Psoas muscle (tissue), 8 donors: ENCODE measurements around the gene TMEM106A. TPM values are rescaled to one million over a fixed set of nuclear protein-coding genes. Genes with fewer than 3 reads are reported as not detected.

ENCODE experiments used
- ATAC-seq, 4 donors: fragments of 200-7000 bp; cut with Tn5 transposase; one replicate each; pipeline ENCODE4 v1.9.1; 2020; ENCODE audit warnings: moderate library complexity in 3 of 4, mild to moderate bottlenecking in 2 of 4
- DNase-seq, 2 donors: peaks; one replicate each; pipeline ENCODE4 v3.0.0-alpha.2; 2020
- H3K27ac ChIP-seq: fragments of 200-600 bp; one replicate; pipeline ENCODE4 v1.8.0; 2022
- H3K27me3 ChIP-seq, 3 donors: fragments of 200-600 bp in 1 of 3; one replicate each; pipeline versions ENCODE4 v1.6.1 to v1.8.0; 2013 to 2022; ENCODE audit warnings: low read length in 2 of 3, mild to moderate bottlenecking in 2 of 3, moderate library complexity in 1 of 3; ENCODE audit not compliant: insufficient read depth in 3 of 3
- H3K36me3 ChIP-seq, 2 donors: fragments of 200-600 bp in 1 of 2; one replicate each; pipeline versions ENCODE4 v1.6.1 to v1.8.0; 2013 to 2022; ENCODE audit warnings: low read depth in 1 of 2, mild to moderate bottlenecking in 1 of 2, moderate library complexity in 1 of 2; ENCODE audit not compliant: insufficient read depth in 1 of 2
- H3K4me1 ChIP-seq: fragments of 200-600 bp; one replicate; pipeline ENCODE4 v1.8.0; 2022
- H3K4me3 ChIP-seq: fragments of 200-600 bp; one replicate; pipeline ENCODE4 v1.8.0; 2022; ENCODE audit warnings: mild to moderate bottlenecking
- H3K9me3 ChIP-seq: fragments of 200-600 bp; one replicate; pipeline ENCODE4 v1.8.0; 2022
- WGBS, 3 donors: extraction: QIAGEN DNeasy Blood & Tissue Kit; methylation state at CpG; one replicate each; pipeline versions ENCODE4 v1.1.6 to v1.1.7; 2013; 5-methylcytosine and 5-hydroxymethylcytosine counted together
- intact Hi-C, 2 donors: fragments of 100-400 bp; cut with DNase I; formaldehyde crosslinking; loops; one replicate each; pipeline versions ENCODE4 v1.11.0 to v1.14.2; 2022
- polyA plus RNA-seq, 3 donors: library from polyadenylated mRNA; stranded (reverse); fragments of 200-250 nt; gene quantifications; one replicate each; pipeline ENCODE4 v1.2.3, GENCODE V29; 2013
- total RNA-seq, 4 donors: library from RNA; stranded (reverse); fragmentation: NEBNext Ultra II Directional in 2 of 4; extraction: Animal tissue kit (Norgen Biotek cat#: 25700) in 2 of 4; gene quantifications; one replicate each; pipeline versions ENCODE4 v1.2.1 to v1.2.4, GENCODE V29; 2021 to 2023
- TF ChIP-seq, protein P1 (sequence below): fragments of 200-600 bp; IDR thresholded peaks from one replicate; pipeline ENCODE4 v1.8.0; 2022; ENCODE audit warnings: antibody characterized with exemption
- donor health status: healthy with polysubstance abuse.
- donor health status: DM: no; HTN: no; CAD: no; lungs with moderate emphysema.
- donor health status: Bipolar disorder and iron deficiency.
- donor health status: healthy.
- donor health status: DM: yes; HTN: yes; CAD: no.
- donor health status: DM: no; HTN: no; CAD: no.
- donor health status: DM: no; HTN: no; CAD: no.
- donor health status: DM: yes; HTN: yes; CAD: no.

TMEM106A gene
- total and polyA plus RNA-seq, 7 donors: 0.21 to 3.4 (median 1.9) TPM

DNA sequence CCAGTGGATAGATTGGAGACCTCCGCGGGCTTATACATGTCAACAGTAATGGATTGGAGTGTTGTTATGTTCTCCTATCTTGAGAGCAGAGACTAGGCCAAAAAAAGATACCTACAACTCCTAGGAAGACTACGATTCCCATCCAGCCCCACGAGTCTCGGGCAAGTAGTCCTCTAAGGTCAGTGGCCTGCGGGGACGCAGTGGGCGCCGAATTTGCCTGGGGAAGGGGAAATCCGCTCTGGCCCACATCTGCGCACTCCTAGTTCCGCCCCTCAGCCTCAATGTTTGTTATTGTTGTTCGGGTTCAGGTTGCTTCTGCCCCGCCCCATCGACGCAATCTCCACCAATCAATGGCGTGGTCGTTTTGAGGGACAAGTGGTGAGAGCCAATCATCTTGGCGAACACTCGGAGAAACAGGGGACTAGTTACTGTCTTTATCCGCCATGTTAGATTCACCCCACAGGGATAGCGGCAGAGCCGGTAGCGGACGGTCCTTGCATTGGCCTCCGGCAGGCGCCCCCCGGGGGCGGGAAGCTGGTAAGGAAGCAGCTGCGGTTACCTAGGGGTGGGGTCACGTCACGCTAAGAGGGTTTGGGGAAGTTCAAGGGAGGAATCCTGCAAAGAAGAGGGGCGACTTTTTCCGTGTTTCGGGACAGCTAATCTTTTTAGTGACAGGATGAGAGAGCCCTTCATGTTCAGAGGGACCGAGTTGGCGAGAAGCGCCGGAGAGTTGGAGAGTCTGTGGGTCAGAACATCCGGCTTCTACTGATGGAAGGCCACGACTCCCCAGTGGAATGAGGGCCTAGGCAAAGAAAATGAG, 40.7 kb upstream of the TMEM106A start, which contains the start of gene NBR1:
Gene NBR1 (plus strand): TSS at position 449 of the 820 bp plus-strand sequence. CDS start 4,586 bp downstream, outside the sequence.
- peak within 1 kb of the TSS; percentile 91 for H3K27ac ChIP-seq
- intact Hi-C loops: loop anchor here (5.0 to 10.0 kb wide), 2 partner anchors 44 to 146 kb away; partner anchors contain the start of genes BRCA1 (in 2 of the 2), RND2 (in 1 of the 2) and VAT1 (in 1 of the 2)
- H3K9me3 ChIP-seq: no peaks in the 10 kb centered on the region
- peaks cover 0 to 19% of the 10 kb centered on the region in 2 donors for H3K36me3 ChIP-seq
- peak; percentile 91 to 93 (median 92) for ATAC-seq
- TF ChIP-seq, protein P1, sequence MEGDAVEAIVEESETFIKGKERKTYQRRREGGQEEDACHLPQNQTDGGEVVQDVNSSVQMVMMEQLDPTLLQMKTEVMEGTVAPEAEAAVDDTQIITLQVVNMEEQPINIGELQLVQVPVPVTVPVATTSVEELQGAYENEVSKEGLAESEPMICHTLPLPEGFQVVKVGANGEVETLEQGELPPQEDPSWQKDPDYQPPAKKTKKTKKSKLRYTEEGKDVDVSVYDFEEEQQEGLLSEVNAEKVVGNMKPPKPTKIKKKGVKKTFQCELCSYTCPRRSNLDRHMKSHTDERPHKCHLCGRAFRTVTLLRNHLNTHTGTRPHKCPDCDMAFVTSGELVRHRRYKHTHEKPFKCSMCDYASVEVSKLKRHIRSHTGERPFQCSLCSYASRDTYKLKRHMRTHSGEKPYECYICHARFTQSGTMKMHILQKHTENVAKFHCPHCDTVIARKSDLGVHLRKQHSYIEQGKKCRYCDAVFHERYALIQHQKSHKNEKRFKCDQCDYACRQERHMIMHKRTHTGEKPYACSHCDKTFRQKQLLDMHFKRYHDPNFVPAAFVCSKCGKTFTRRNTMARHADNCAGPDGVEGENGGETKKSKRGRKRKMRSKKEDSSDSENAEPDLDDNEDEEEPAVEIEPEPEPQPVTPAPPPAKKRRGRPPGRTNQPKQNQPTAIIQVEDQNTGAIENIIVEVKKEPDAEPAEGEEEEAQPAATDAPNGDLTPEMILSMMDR: no peak
- H3K27me3 ChIP-seq: no peaks in the 10 kb centered on the region
- peak; percentile 93 to 96 for DNase-seq
- 0% methylated on average over 41 of the region's 41 CpGs for WGBS, 3 donors
- H3K4me1 ChIP-seq: peaks cover 40% of the 10 kb centered on the region
- H3K4me3 ChIP-seq: peak within 1 kb of the TSS; percentile 87

DNA sequence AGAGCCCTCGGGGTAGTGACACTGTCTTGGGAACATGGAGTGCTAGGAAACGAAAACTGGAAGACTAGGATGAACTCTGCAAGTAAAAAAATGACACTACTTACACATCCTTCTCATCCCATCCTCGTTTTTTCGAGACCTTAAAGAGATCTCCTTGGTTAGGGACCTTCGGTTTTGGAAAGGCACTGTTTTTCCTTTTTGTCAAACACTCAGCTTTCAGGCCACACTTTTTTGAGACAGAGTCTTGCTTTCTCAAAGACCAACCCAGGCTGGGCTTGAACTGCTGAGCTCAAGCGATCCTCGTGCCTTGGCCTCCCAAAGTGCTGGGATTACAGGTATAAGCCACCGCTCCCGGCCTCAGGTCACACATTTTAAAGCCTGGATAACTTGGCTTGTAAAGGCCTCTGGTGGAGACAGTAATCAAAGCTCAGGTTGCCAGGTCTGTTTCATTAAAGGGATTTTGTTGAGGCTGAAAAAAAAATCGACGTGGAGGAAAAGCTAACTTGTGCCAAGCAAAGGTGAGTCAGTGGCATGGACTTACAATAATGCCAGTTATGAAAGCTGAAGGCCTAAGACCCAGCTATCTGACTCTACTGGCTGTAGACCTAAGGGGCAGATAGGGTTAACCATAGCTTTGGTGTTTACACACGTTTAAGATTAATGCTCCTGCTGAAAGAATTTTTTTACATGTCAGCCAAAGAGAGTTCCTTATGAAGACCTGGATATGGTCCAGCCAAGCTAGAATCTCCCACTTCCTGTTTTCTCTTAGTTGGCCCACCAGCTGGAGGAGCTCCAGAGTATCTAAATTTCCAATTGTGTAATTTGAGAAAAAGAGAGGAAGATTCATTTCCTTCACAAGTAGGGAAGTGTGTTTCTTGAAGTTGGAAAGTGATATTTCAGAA, 39.8 kb upstream of the TMEM106A start:
- 0 to 2% (median 2%) methylated on average over 12 of the region's 12 CpGs for WGBS, 3 donors
- Histone ChIP-seq H3K4me1 (peaks cover 49% of the 10 kb centered on the region), H3K27me3 (no peaks in the 10 kb centered on the region), H3K4me3 (peak overlapping the region; percentile 87), H3K9me3 (no peaks in the 10 kb centered on the region), H3K27ac (peak overlapping the region; percentile 91), H3K36me3 (peaks cover 0 to 22% of the 10 kb centered on the region in 2 donors)
- no peak for DNase-seq
- intact Hi-C loops: loop anchor here (5.0 to 10.0 kb wide), 2 partner anchors 45 to 147 kb away; partner anchors contain the start of genes BRCA1 (in 2 of the 2), RND2 (in 1 of the 2) and VAT1 (in 1 of the 2)
- ATAC-seq: peak; percentile 38 to 56 (median 48)
- TF ChIP-seq, protein P1: no peak

DNA sequence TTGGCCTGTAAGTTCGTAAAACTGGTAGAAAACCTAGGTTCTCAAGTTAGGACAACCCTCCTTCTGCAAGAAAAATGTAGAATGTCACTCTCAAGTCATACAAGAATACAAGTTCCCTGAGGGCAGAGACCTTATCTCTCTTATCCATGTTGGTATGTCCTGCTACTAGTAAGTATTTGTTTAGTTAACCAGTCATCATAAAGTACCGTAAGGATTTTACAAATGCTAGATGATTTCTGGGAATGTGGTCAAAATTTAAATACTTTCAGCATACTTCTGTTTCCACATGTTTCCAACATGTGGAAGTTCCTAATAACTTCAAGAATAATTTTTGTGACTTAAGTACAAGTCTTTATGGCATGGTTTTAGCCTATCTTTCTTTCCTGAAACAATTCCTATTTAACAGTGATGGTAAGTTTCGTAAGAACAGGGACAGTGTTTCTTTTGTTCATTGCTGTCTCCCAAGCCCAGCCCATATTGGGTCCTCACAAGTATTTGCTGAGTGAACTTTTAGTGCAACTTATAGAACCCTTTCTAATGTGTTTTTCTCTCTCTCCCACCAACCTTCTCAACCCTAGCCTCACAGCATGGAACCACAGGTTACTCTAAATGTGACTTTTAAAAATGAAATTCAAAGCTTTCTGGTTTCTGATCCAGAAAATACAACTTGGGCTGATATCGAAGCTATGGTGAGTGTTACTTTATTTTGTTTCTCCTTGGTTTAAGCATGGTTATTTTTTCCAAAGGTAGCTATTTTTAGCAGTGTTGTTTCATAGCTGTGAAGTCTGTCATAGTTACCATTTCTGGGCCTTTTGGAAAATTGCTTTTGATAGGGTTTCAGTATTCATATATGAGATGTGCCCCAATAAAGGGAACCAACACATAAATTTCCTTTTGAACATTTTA, 36.2 kb upstream of the TMEM106A start:
- TF ChIP-seq, protein P1: no peak
- Histone ChIP-seq H3K4me3 (peak overlapping the region; percentile 38), H3K27me3 (no peaks in the 10 kb centered on the region), H3K4me1 (peaks cover 48% of the 10 kb centered on the region), H3K9me3 (no peaks in the 10 kb centered on the region), H3K36me3 (peaks cover 0 to 55% of the 10 kb centered on the region in 2 donors), H3K27ac (peak overlapping the region; percentile 54)
- intact Hi-C loops: loop anchor here in 1 of 2 donors (10.0 kb wide), 1 partner anchor 151 kb away; the partner anchor contains the start of genes RND2 and VAT1
- DNase-seq: no peak
- ATAC-seq: no peak
- WGBS, 3 donors: 59 to 72% (median 69%) methylated on average over 4 of the region's 4 CpGs

DNA sequence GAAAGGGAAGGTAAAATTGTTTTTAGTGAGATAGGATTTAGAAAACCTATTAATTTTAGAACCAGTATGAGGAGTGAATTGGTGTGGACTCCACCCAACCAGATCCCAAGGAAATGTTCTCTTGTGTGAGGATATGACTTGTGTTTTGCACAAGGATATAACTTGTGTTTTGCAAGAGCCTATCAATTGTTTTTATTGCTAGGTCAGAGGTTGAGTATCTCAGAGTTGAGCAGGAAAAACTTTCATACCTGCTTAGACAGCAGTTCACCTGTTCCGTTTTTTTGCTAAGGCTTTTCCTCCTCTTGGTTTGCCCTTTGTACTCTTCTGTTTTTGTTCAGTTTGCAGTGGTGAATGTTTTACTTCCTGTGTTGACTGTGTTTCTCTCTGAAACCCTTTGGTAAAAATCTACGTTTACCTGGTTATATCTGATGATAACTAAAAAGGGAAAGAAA, 35.5 kb upstream of the TMEM106A start:
- no peaks in the 10 kb centered on the region for H3K27me3 ChIP-seq
- intact Hi-C loops: loop anchor here in 1 of 2 donors (10.0 kb wide), 1 partner anchor 151 kb away; the partner anchor contains the start of genes RND2 and VAT1
- peaks cover 48% of the 10 kb centered on the region for H3K4me1 ChIP-seq
- ATAC-seq (no peak), DNase-seq (no peak)
- TF ChIP-seq, protein P1: no peak
- H3K4me3 ChIP-seq: peak overlapping the region; percentile 38
- H3K36me3 ChIP-seq: peaks cover 0 to 62% of the 10 kb centered on the region in 2 donors
- WGBS, 3 donors: 75 to 85% (median 81%) methylated on average over 2 of the region's 2 CpGs
- H3K9me3 ChIP-seq: no peaks in the 10 kb centered on the region
- H3K27ac ChIP-seq: peak overlapping the region; percentile 54
